Measurements from ENCODE around the gene TSEN2. TPM values are rescaled to one million over a fixed set of nuclear protein-coding genes. Genes with fewer than 3 reads are reported as not detected.

TSEN2 gene
- polyA plus RNA-seq, 10 donors = 7.6 to 15.4 (median 11.0) TPM

Other genes with a start within 250 kb of the TSEN2 start
- 10 to 100 TPM in 2 of 10 donors, 1 to 10 TPM in 8; 3.3 to 11.9 (median 4.9) TPM for gene PPARG, start 195.4 kb upstream of the TSEN2 start, polyA plus RNA-seq (ENCODE audit: insufficient read length in 10 of 10)
- 1 to 10 TPM in 2 of 10 donors, under 1 TPM in 8; 0.20 to 1.2 (median 0.49) TPM for gene MKRN2OS, start 61.0 kb downstream of the TSEN2 start, polyA plus RNA-seq (ENCODE audit: insufficient read length in 10 of 10)
- 10 to 100 TPM; 25.9 to 31.6 (median 29.4) TPM for gene MKRN2, start 72.6 kb downstream of the TSEN2 start, polyA plus RNA-seq (ENCODE audit: insufficient read length in 10 of 10)
- gene RAF1, start 179.6 kb downstream of the TSEN2 start, polyA plus RNA-seq (ENCODE audit: insufficient read length in 10 of 10) = 100 to 1,000 TPM in 4 of 10 donors, 10 to 100 TPM in 6; 75.9 to 116 (median 94.7) TPM